H1 (cell line): ENCODE results near the gene ZDHHC19. TPM values are rescaled to one million over a fixed set of nuclear protein-coding genes. Genes with fewer than 3 reads are reported as not detected.

Experiments
- CTCF ChIA-PET: fragments of 300-600 bp; sonication (Branson Sonifier 250); formaldehyde crosslinking; loops from one replicate; lab custom pipeline; 2021; ENCODE audit not compliant: partially characterized antibody; lab: Charles Lee
- POLR2A ChIA-PET: fragments of 300-600 bp; sonication (Branson Sonifier 250); formaldehyde crosslinking; loops from one replicate; lab custom pipeline; 2021; ENCODE audit warnings: inconsistent platforms; ENCODE audit not compliant: partially characterized antibody; lab: Charles Lee
- DNase-seq, 2 experiments: peaks; one replicate each; pipeline versions ENCODE4 v3.0.0 to v3.0.0-alpha.2; 2010 to 2022; ENCODE audit warnings: low spot score in 2 of 2, low read depth in 1 of 2, mixed read lengths in 1 of 2
- FAIRE-seq: peaks from 2 replicates; lab custom pipeline; 2011; peaks lifted over from hg19 to GRCh38; lab: Jason Lieb, UNC
- H2AFZ ChIP-seq: 2 replicates; pipeline ENCODE4 v1.8.1; 2012; ENCODE audit warnings: low read length, inconsistent platforms
- H2AK5ac ChIP-seq: 2 replicates; pipeline ENCODE4 v1.6.1; 2013; ENCODE audit warnings: low read depth, low read length
- H2BK120ac ChIP-seq: replicated peaks from 2 replicates; pipeline ENCODE3; 2013; ENCODE audit warnings: low read depth, low read length, inconsistent platforms
- H2BK12ac ChIP-seq: 2 replicates; pipeline ENCODE4 v1.6.1; 2013; ENCODE audit warnings: low read depth, low read length
- H2BK15ac ChIP-seq: 2 replicates; pipeline ENCODE4 v1.6.1; 2013; ENCODE audit warnings: low read length
- H2BK20ac ChIP-seq: 2 replicates; pipeline ENCODE4 v1.6.1; 2013; ENCODE audit warnings: low read length
- H2BK5ac ChIP-seq: 2 replicates; pipeline ENCODE4 v1.6.1; 2013; ENCODE audit warnings: low read depth, low read length
- H3K14ac ChIP-seq: 2 replicates; pipeline ENCODE4 v1.6.1; 2013; ENCODE audit warnings: inconsistent platforms; ENCODE audit not compliant: insufficient read length
- H3K18ac ChIP-seq: 2 replicates; pipeline ENCODE4 v1.6.1; 2013; ENCODE audit warnings: low read length; ENCODE audit errors: extremely low read depth
- H3K23ac ChIP-seq: 2 replicates; pipeline ENCODE4 v1.6.1; 2013; ENCODE audit warnings: inconsistent platforms; ENCODE audit not compliant: insufficient read length
- H3K23me2 ChIP-seq: 2 replicates; pipeline ENCODE4 v1.6.1; 2013; ENCODE audit warnings: low read depth, low read length
- H3K27ac ChIP-seq: 2 replicates; pipeline ENCODE4 v1.6.1; 2011; ENCODE audit warnings: low read depth, low read length, inconsistent platforms
- H3K27me3 ChIP-seq, 4 experiments: replicated peaks in 1 of 4; 1 replicate in 1 of 4; 2 replicates in 3 of 4; pipeline versions ENCODE4 v1.6.1 to v1.8.1; 2011 to 2013; ENCODE audit warnings: low read length in 3 of 4, mild to moderate bottlenecking in 3 of 4, inconsistent platforms in 2 of 4, mixed read lengths in 2 of 4, moderate library complexity in 1 of 4; ENCODE audit not compliant: control insufficient read depth in 3 of 4, insufficient read depth in 3 of 4; ENCODE audit errors: extremely low read depth in 1 of 4
- H3K36me3 ChIP-seq, 4 experiments: 2 replicates each; pipeline versions ENCODE4 v1.6.1 to v1.8.1; 2011 to 2013; ENCODE audit warnings: mild to moderate bottlenecking in 4 of 4, low read length in 3 of 4, moderate library complexity in 2 of 4, control low read depth in 1 of 4, inconsistent platforms in 1 of 4; ENCODE audit not compliant: insufficient read depth in 4 of 4, control insufficient read depth in 2 of 4
- H3K4ac ChIP-seq: replicated peaks from 2 replicates; pipeline ENCODE3; 2013; ENCODE audit warnings: low read length, low read depth, mixed read lengths, inconsistent platforms; ENCODE audit not compliant: insufficient read length
- H3K4me1 ChIP-seq, 4 experiments: replicated peaks in 1 of 4; 1 replicate in 1 of 4; 2 replicates in 3 of 4; pipeline versions ENCODE4 v1.6.1 to v1.8.1; 2011 to 2013; ENCODE audit warnings: low read length in 3 of 4, inconsistent platforms in 2 of 4, mixed read lengths in 1 of 4; ENCODE audit not compliant: insufficient read depth in 4 of 4, control insufficient read depth in 3 of 4
- H3K4me2 ChIP-seq, 2 experiments: 2 replicates each; pipeline versions ENCODE4 v1.6.1 to v1.8.1; 2011 to 2013; ENCODE audit warnings: low read depth in 2 of 2, low read length in 2 of 2, control low read depth in 1 of 2, inconsistent platforms in 1 of 2, mild to moderate bottlenecking in 1 of 2; ENCODE audit not compliant: insufficient read depth in 1 of 2
- H3K4me3 ChIP-seq, 4 experiments: fragments of 200-600, 300-600 bp in 1 of 4; sonication (generic), shearing (Covaris generic), sonication (Bioruptor Twin) in 1 of 4; 2 replicates each; pipeline versions ENCODE4 v1.5.1 to v1.8.1; 2011 to 2016; ENCODE audit warnings: low read length in 4 of 4, low read depth in 3 of 4, control low read depth in 2 of 4, inconsistent platforms in 2 of 4, mild to moderate bottlenecking in 2 of 4, mixed read lengths in 1 of 4, moderate library complexity in 1 of 4; ENCODE audit not compliant: insufficient read depth in 2 of 4; ENCODE audit errors: extremely low read depth in 1 of 4
- H3K56ac ChIP-seq: replicated peaks from 2 replicates; pipeline ENCODE3; 2013; ENCODE audit warnings: low read depth, mild to moderate bottlenecking, mixed read lengths, low read length, inconsistent platforms; ENCODE audit not compliant: insufficient read length
- H3K79me1 ChIP-seq: 2 replicates; pipeline ENCODE4 v1.6.1; 2013; ENCODE audit warnings: low read depth, low read length, control low read depth
- H3K79me2 ChIP-seq, 2 experiments: 2 replicates each; pipeline versions ENCODE4 v1.6.1 to v1.8.1; 2012 to 2013; ENCODE audit warnings: low read length in 2 of 2, mild to moderate bottlenecking in 2 of 2, inconsistent platforms in 1 of 2; ENCODE audit not compliant: insufficient read depth in 2 of 2, control insufficient read depth in 1 of 2
- H3K9ac ChIP-seq, 4 experiments: replicated peaks in 1 of 4; 1 replicate in 1 of 4; 2 replicates in 3 of 4; pipeline versions ENCODE4 v1.6.1 to v1.8.1; 2011 to 2013; ENCODE audit warnings: low read depth in 3 of 4, low read length in 3 of 4, control low read depth in 2 of 4, mild to moderate bottlenecking in 2 of 4, moderate library complexity in 2 of 4, inconsistent platforms in 1 of 4; ENCODE audit errors: extremely low read depth in 1 of 4
- H3K9me3 ChIP-seq, 2 experiments: 2 replicates each; pipeline versions ENCODE4 v1.6.1 to v1.8.1; 2012 to 2013; ENCODE audit warnings: mild to moderate bottlenecking in 2 of 2, moderate library complexity in 2 of 2, control low read depth in 1 of 2, inconsistent platforms in 1 of 2, low read depth in 1 of 2, low read length in 1 of 2, mixed read lengths in 1 of 2; ENCODE audit not compliant: insufficient read depth in 2 of 2
- H4K20me1 ChIP-seq, 2 experiments: replicated peaks in 1 of 2; 2 replicates each; pipeline versions ENCODE3 to v1.8.1; 2011 to 2013; ENCODE audit warnings: inconsistent platforms in 2 of 2, low read length in 2 of 2, mild to moderate bottlenecking in 1 of 2; ENCODE audit not compliant: insufficient read depth in 2 of 2, control insufficient read depth in 1 of 2
- H4K5ac ChIP-seq: 2 replicates; pipeline ENCODE4 v1.6.1; 2013; ENCODE audit warnings: low read length, low read depth, mixed read lengths, inconsistent platforms; ENCODE audit not compliant: insufficient read length
- H4K8ac ChIP-seq: 2 replicates; pipeline ENCODE4 v1.8.0; 2013; ENCODE audit warnings: mild to moderate bottlenecking, moderate library complexity, low read length, inconsistent platforms; ENCODE audit not compliant: insufficient read depth; ENCODE audit errors: extremely low read depth
- H4K91ac ChIP-seq: replicated peaks from 2 replicates; pipeline ENCODE3; 2013; ENCODE audit warnings: low read length, mixed read lengths, inconsistent platforms; ENCODE audit not compliant: insufficient read length
- ATF3 ChIP-seq: IDR thresholded peaks from 2 replicates; pipeline ENCODE4 v1.6.1; 2011; ENCODE audit warnings: low read depth, mild to moderate bottlenecking, low read length; ENCODE audit not compliant: insufficient read depth
- CTBP2 ChIP-seq: IDR thresholded peaks from 2 replicates; pipeline ENCODE4 v1.7.0; 2011; ENCODE audit warnings: borderline replicate concordance, mild to moderate bottlenecking, moderate library complexity, mixed read lengths, low read length; ENCODE audit not compliant: insufficient read depth, insufficient read length
- EP300 ChIP-seq, 2 experiments: IDR thresholded peaks; 1 replicate in 1 of 2; 2 replicates in 1 of 2; pipeline ENCODE4 v1.6.1; 2011 to 2012; ENCODE audit warnings: low read depth in 2 of 2, low read length in 2 of 2, mild to moderate bottlenecking in 2 of 2, borderline replicate concordance in 1 of 2, inconsistent platforms in 1 of 2, moderate library complexity in 1 of 2
- GTF2F1 ChIP-seq: IDR thresholded peaks from 2 replicates; pipeline ENCODE4 v1.6.1; 2012; ENCODE audit warnings: low read depth, low read length, improper control_type of control experiment, borderline replicate concordance
- KDM1A ChIP-seq: fragments of 200-600, 300-600 bp; sonication (generic); IDR thresholded peaks from 2 replicates; pipeline ENCODE4 v1.7.1; 2016; ENCODE audit warnings: mild to moderate bottlenecking, low read length, borderline replicate concordance
- PHF8 ChIP-seq: fragments of 200-600 bp; sonication (generic); conservative IDR thresholded peaks from 2 replicates; pipeline ENCODE4 v1.7.1; 2012; ENCODE audit warnings: low read depth, mild to moderate bottlenecking, inconsistent platforms, low read length, moderate library complexity
- SIRT6 ChIP-seq: IDR thresholded peaks from one replicate; pipeline ENCODE4 v1.7.1; 2012; ENCODE audit warnings: low read length, inconsistent platforms
- SP1 ChIP-seq: IDR thresholded peaks from 2 replicates; pipeline ENCODE4 v1.6.1; 2011; ENCODE audit warnings: low read depth, low read length
- SP2 ChIP-seq: IDR thresholded peaks from 2 replicates; pipeline ENCODE4 v1.6.1; 2012; ENCODE audit warnings: mild to moderate bottlenecking, low read length, inconsistent platforms
- SUZ12 ChIP-seq: fragments of 200-600 bp; sonication (generic); IDR thresholded peaks from 2 replicates; pipeline ENCODE4 v1.6.1; 2012; ENCODE audit warnings: mild to moderate bottlenecking, inconsistent platforms, low read length, moderate library complexity, mixed read lengths
- TAF7 ChIP-seq: optimal IDR thresholded peaks from 2 replicates; pipeline ENCODE3; 2011; ENCODE audit warnings: low read depth, mild to moderate bottlenecking, inconsistent platforms, low read length, moderate library complexity, borderline replicate concordance
- TCF12 ChIP-seq: IDR thresholded peaks from 2 replicates; pipeline ENCODE4 v1.6.1; 2011; ENCODE audit warnings: low read depth, mild to moderate bottlenecking, low read length
- USF2 ChIP-seq: IDR thresholded peaks from 2 replicates; pipeline ENCODE4 v1.6.1; 2011; ENCODE audit warnings: low read length, improper control_type of control experiment
- WGBS, 2 experiments: shearing (Covaris generic) in 1 of 2; methylation state at CpG; one replicate each; pipeline versions ENCODE4 v1.1.6 to v1.1.7; 2013 to 2015; ENCODE audit warnings: low lambda C conversion rate in 2 of 2, mixed read lengths in 2 of 2, inconsistent platforms in 1 of 2, low coverage in 1 of 2, missing lambda C conversion rate in 1 of 2; ENCODE audit not compliant: insufficient replicate concordance in 2 of 2, insufficient coverage in 1 of 2, insufficient read length in 1 of 2; ENCODE audit errors: extremely low coverage in 1 of 2, missing lambda C conversion rate in 1 of 2; 5-methylcytosine and 5-hydroxymethylcytosine counted together
- polyA plus RNA-seq, 7 experiments: library from polyadenylated mRNA; depleted of rRNA in 3 of 7; stranded (reverse) in 5 of 7; unstranded in 2 of 7; fragments of >200 nt in 5 of 7; fragments of 200-250 nt in 2 of 7; gene quantifications; 1 replicate in 5 of 7; 2 replicates in 1 of 7; 4 replicates in 1 of 7; pipeline versions ENCODE4 v1.2.1 to v1.2.3, GENCODE V29; 2011 to 2013; ENCODE audit warnings: missing spikeins in 2 of 7, mixed read lengths in 2 of 7
- total RNA-seq: library from RNA; stranded (reverse); fragmentation: NEBNext Ultra II Directional; extraction: Animal tissue kit (Norgen Biotek cat#: 25700); gene quantifications from 2 replicates; pipeline ENCODE4 v1.2.1, GENCODE V29; 2021

The ZDHHC19 gene
- total and polyA plus RNA-seq, 2 of the 8 experiments (the other 6 are each of a cell fraction or from before 2014, with no cell fraction given), result 2.5 to 4.1 TPM

GRCh38 chr3:196174652-196175051, 36.5 kb downstream of the ZDHHC19 start:
- H2BK5ac ChIP-seq, result no peak overlapping the region
- H3K9ac ChIP-seq, result no peak overlapping the region
- no peak overlapping the region for H3K56ac ChIP-seq
- no peak overlapping the region for H4K91ac ChIP-seq
- no peak overlapping the region for H3K23ac ChIP-seq
- H3K79me2 ChIP-seq, result no peaks in the 10 kb centered on the region
- H3K36me3 ChIP-seq, result no peaks in the 10 kb centered on the region
- H3K4me1 ChIP-seq, result peaks cover 1 to 9% (median 6%) of the 10 kb centered on the region in 4 experiments; a peak in 6 of 7 replicates
- no peak overlapping the region for H3K14ac ChIP-seq
- H4K5ac ChIP-seq, result no peak overlapping the region
- no peak overlapping the region for H2BK120ac ChIP-seq
- H3K4me3 ChIP-seq, result no peak overlapping the region
- no peaks in the 10 kb centered on the region for H3K9me3 ChIP-seq
- no peak overlapping the region for H2BK12ac ChIP-seq
- H4K20me1 ChIP-seq, result no peaks in the 10 kb centered on the region
- no peak overlapping the region for H2BK15ac ChIP-seq
- no peak overlapping the region for H3K4me2 ChIP-seq
- FAIRE-seq (no peak), DNase-seq (no peak)
- H3K27me3 ChIP-seq, result no peaks in the 10 kb centered on the region
- WGBS, 2 experiments, result 90% methylated on average over 3 of the region's 3 CpGs; no CpG with 5 or more reads in 1 of the 2 experiments
- H3K27ac ChIP-seq, result no peak overlapping the region
- H2AFZ ChIP-seq, result no peak overlapping the region
- no peak overlapping the region for H3K18ac ChIP-seq
- H3K4ac ChIP-seq, result no peak overlapping the region
- ChIA-PET CTCF (no interaction called here), POLR2A (no interaction called here)
- no peak overlapping the region for H4K8ac ChIP-seq
- H3K79me1 ChIP-seq, result no peaks in the 10 kb centered on the region
- no peaks in the 10 kb centered on the region for H3K23me2 ChIP-seq
- H2BK20ac ChIP-seq, result no peak overlapping the region
- no peak overlapping the region for H2AK5ac ChIP-seq
- no peak for TF ChIP-seq KDM1A
- no peak for TF ChIP-seq GTF2F1
- no peak for TF ChIP-seq SP2
- no peak for TF ChIP-seq SIRT6
- TF ChIP-seq CTBP2, result no peak
- no peak for TF ChIP-seq TAF7
- no peak for TF ChIP-seq TCF12
- no peak for TF ChIP-seq USF2
- TF ChIP-seq ATF3, result no peak
- no peak for TF ChIP-seq SP1
- no peak for TF ChIP-seq PHF8
- no peak for TF ChIP-seq SUZ12
- TF ChIP-seq EP300 (IDR thresholded peaks at IDR 0.05; ENCODE audit: borderline replicate concordance in 1 of 2, low read depth in 2 of 2, low read length in 2 of 2), result no peak
